Chondrocyte (in vitro differentiated cells): Measurements from ENCODE around the gene GRK5. TPM values are rescaled to one million over a fixed set of nuclear protein-coding genes. Genes with fewer than 3 reads are reported as not detected.

Experiments used
- DNase-seq: peaks from one replicate; pipeline ENCODE4 v3.0.0; 2021; ENCODE audit warnings: mixed read lengths, low spot score
- H3K27ac Mint-ChIP-seq: one replicate; pipeline ENCODE4 v1.8.0; 2021; ENCODE audit warnings: mild to moderate bottlenecking, moderate library complexity, mixed read lengths; ENCODE audit not compliant: unreplicated experiment
- H3K27me3 Mint-ChIP-seq: 2 replicates; pipeline ENCODE4 v1.8.0; 2021; ENCODE audit warnings: low read depth, mixed read lengths
- H3K36me3 Mint-ChIP-seq: 2 replicates; pipeline ENCODE4 v1.8.0; 2021; ENCODE audit warnings: low read depth, mixed read lengths
- H3K4me1 Mint-ChIP-seq: 2 replicates; pipeline ENCODE4 v1.8.0; 2021; ENCODE audit warnings: low read depth, mild to moderate bottlenecking, mixed read lengths
- H3K4me3 Mint-ChIP-seq: one replicate; pipeline ENCODE4 v1.8.0; 2021; ENCODE audit warnings: mild to moderate bottlenecking, moderate library complexity, mixed read lengths; ENCODE audit not compliant: unreplicated experiment
- H3K9me3 Mint-ChIP-seq: 2 replicates; pipeline ENCODE4 v1.8.0; 2021; ENCODE audit warnings: low read depth, mixed read lengths
- total RNA-seq: library from RNA; stranded (reverse); gene quantifications from 3 replicates; pipeline ENCODE4 v1.2.1, GENCODE V29; 2021
- TF ChIP-seq, protein P1 (sequence below): fragments of 200-600 bp; sonication (generic); IDR thresholded peaks from 2 replicates; pipeline ENCODE4 v1.5.0; 2021; ENCODE audit warnings: antibody characterized with exemption, mild to moderate bottlenecking, moderate library complexity

Gene GRK5
- total RNA-seq, 1 donor from 2014 or later, result 16.4 TPM

DNA sequence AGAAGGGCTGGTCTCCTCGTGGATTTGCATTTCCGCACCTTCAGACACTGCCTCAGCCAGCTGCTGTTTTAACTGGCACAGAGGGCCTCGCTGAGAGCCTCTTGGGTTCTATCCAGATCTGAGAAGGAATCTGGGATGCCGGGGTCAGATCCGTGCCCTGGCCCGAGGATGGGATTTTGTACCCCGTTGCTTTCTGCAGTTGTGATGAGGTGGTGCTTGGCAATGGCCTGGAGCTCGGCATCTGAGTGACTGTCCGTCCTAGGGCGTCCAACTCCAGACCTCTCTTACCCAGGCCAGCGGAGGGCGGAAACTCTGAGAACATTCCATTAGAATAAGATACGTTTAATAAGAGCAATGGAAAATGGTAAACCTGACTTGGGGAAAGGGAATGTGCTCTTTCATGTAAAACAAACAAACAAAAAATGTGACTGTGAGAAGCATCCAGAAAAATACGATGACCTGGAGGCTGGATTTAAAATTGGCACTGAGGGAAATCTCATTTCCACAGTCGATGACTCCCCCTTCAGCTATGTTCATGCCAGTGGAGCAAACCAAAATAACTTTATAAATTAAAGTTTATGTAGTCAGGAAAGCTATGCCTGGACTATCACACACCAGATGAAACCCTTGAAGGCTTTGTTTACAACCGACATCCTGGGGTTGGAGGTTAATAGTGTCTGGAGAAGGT, 39.6 kb downstream of the GRK5 start:
- peak overlapping the region; percentile 47 for H3K4me3 Mint-ChIP-seq
- no peaks in the 10 kb centered on the region for H3K36me3 Mint-ChIP-seq
- H3K27ac Mint-ChIP-seq, result peak overlapping the region; percentile 98
- DNase-seq, result peak; percentile 60
- no peaks in the 10 kb centered on the region for H3K27me3 Mint-ChIP-seq
- H3K9me3 Mint-ChIP-seq, result no peaks in the 10 kb centered on the region
- H3K4me1 Mint-ChIP-seq, result peaks cover 52% of the 10 kb centered on the region
- TF ChIP-seq, protein P1, sequence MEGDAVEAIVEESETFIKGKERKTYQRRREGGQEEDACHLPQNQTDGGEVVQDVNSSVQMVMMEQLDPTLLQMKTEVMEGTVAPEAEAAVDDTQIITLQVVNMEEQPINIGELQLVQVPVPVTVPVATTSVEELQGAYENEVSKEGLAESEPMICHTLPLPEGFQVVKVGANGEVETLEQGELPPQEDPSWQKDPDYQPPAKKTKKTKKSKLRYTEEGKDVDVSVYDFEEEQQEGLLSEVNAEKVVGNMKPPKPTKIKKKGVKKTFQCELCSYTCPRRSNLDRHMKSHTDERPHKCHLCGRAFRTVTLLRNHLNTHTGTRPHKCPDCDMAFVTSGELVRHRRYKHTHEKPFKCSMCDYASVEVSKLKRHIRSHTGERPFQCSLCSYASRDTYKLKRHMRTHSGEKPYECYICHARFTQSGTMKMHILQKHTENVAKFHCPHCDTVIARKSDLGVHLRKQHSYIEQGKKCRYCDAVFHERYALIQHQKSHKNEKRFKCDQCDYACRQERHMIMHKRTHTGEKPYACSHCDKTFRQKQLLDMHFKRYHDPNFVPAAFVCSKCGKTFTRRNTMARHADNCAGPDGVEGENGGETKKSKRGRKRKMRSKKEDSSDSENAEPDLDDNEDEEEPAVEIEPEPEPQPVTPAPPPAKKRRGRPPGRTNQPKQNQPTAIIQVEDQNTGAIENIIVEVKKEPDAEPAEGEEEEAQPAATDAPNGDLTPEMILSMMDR, result peak; percentile 71

DNA sequence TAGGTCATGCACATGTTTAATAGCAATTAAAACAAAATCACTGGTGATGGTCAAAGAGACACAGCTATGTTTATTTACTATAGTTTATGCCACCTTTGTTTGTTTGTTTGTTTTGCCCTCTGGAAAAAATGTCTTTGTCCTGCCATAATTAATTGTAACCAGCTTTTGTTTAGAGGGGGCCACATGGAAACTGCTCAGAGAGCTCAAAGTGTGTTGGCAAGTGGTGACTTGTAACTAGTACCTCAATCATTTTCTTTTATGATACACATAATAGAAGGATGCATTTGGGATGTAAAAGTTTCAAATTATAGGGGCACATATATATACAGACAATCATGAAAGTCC, 40.2 kb downstream of the GRK5 start:
- Mint-ChIP-seq H3K27ac (peak overlapping the region; percentile 98), H3K4me1 (peaks cover 58% of the 10 kb centered on the region)
- TF ChIP-seq, protein P1, result peak; percentile 23

GRCh38 chr10:119248184-119248583, 40.8 kb downstream of the GRK5 start:
- DNase-seq, result no peak
- H3K4me1 Mint-ChIP-seq, result peaks cover 64% of the 10 kb centered on the region
- H3K36me3 Mint-ChIP-seq, result no peaks in the 10 kb centered on the region
- no peaks in the 10 kb centered on the region for H3K27me3 Mint-ChIP-seq
- H3K27ac Mint-ChIP-seq, result no peak overlapping the region
- no peaks in the 10 kb centered on the region for H3K9me3 Mint-ChIP-seq
- TF ChIP-seq, protein P1, result no peak
- H3K4me3 Mint-ChIP-seq, result no peak overlapping the region

More for the DNA sequence above, 40.2 kb downstream of the GRK5 start:
- Mint-ChIP-seq H3K4me3 (no peak overlapping the region), H3K36me3 (no peaks in the 10 kb centered on the region), H3K9me3 (no peaks in the 10 kb centered on the region), H3K27me3 (no peaks in the 10 kb centered on the region)
- DNase-seq, result no peak

DNA sequence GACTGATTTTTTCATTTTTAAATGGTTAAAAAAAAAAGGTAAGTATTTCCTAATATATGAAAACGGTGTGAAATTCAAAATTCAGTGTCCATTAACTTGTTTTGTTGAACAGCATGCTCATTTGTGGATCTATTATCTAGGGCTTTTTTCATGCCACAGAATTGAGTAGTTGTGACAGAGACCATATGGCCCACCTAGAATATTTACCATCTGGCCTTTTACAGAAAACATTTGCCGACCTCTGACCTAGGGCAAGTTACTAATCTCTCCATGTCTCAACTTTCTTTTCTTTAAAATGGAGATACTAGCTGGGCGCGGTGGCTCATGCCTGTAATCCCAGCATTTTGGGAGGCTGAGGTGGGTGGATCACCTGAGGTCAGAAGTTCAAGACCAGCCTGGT, 41.3 kb downstream of the GRK5 start:
- DNase-seq, result no peak
- H3K4me3 Mint-ChIP-seq, result no peak overlapping the region
- H3K9me3 Mint-ChIP-seq, result no peaks in the 10 kb centered on the region
- H3K36me3 Mint-ChIP-seq, result no peaks in the 10 kb centered on the region
- no peaks in the 10 kb centered on the region for H3K27me3 Mint-ChIP-seq
- H3K4me1 Mint-ChIP-seq, result peaks cover 65% of the 10 kb centered on the region
- H3K27ac Mint-ChIP-seq, result no peak overlapping the region
- TF ChIP-seq, protein P1, result no peak

DNA sequence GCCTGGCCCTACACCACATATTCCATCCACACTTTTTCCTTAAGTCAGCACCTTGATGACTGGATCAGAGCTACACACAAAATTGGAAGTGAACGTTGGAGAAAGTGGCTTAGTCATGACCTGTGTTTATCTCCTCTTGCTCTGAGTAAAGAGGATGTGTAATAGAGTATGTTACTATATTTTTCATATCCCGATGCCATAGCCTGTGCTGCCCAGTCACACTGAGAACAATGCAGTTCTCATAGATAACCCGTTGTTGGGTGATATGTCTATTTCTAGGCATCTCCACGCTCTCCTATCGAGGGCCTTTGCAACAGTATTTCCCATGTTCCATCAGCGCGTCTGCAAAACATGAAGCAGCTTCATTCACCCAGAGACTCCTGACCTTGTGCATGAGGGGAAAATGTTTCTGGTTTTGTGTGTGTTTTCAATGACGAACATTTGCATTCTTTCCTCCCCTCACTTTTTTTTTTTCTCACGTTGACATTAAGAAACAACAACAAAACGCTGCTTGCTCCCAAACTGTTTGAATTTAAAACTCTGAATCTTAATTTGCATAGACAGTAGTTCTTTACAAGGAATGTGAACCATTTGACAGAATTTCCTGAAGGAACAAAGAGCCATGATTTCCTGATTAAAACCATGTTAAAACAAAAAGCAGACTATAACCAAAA, 43.4 kb downstream of the GRK5 start:
- no peaks in the 10 kb centered on the region for H3K27me3 Mint-ChIP-seq
- H3K9me3 Mint-ChIP-seq, result no peaks in the 10 kb centered on the region
- DNase-seq, result no peak
- H3K4me1 Mint-ChIP-seq, result peaks cover 74% of the 10 kb centered on the region
- H3K27ac Mint-ChIP-seq, result peak overlapping the region; percentile 90
- H3K4me3 Mint-ChIP-seq, result no peak overlapping the region
- TF ChIP-seq, protein P1, result no peak
- no peaks in the 10 kb centered on the region for H3K36me3 Mint-ChIP-seq
